GM18519 (cell line): ENCODE measurements around the gene FABP1.

Experiments
- ATAC-seq: cut with Tn5 transposase; IDR thresholded peaks from one replicate; pipeline ENCODE4 v1.9.1; 2021; ENCODE audit warnings: mild to moderate bottlenecking, moderate library complexity; ENCODE audit not compliant: unreplicated experiment, low FRiP score

The FABP1 gene

GRCh38 chr2:88116669-88117432 lies 11.0 kb downstream of the FABP1 start:
- no peak for ATAC-seq

DNA sequence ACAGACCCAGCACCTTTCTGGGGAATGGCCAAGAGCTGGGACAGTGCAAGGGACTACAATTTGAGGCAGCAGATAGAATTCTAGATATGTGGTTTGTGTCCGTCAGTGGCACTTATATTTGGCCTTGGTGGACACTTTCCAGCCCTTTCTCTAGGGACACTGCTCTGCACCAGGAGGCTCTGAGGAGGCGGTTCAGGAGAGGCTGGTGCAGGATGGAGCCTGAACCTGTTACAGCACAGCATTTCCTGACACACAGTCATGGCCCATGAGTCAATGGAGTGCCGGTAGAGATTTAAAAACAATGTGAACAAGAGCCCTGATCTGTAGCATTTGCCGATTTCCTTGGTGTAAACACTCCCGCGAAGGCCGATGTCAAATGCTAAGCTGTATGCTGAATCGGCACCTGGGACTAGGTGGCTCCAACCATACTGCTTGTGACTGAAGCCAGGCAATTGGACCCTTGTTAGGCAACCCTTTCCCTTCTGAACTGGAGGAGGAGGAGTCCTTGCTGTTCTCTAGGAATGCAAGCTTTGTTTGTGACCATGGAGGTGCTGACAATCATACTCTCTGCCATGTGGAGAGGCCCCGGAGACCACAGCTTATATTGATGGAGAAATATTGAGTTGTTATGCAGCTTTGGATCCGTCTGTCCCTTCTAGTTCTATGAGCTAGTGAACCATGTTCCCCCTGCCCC lies 11.9 kb downstream of the FABP1 start:
- ATAC-seq: no peak

GRCh38 chr2:88114889-88115288 lies 13.0 kb downstream of the FABP1 start:
- no peak for ATAC-seq

DNA sequence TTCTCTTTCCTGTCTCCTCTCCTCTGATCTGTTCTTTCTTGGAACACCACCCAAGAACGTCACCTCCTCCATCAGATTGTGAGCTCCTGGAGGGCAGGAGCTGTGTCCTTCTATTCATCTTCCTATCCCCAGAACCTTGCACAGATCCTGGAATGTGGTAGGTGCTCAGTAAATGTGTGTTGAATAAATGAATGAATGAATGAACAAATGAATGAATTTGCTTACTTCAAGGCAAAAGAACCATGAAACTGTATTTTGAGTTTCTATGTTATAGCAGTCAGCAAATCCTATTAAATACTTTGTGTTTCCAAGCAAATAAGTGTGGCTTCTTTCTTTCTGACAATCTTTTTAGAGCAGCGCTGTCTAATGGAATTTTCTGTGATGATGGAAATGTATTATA lies 14.8 kb downstream of the FABP1 start:
- no peak for ATAC-seq

GRCh38 chr2:88110830-88111229 lies 17.0 kb downstream of the FABP1 start:
- no peak for ATAC-seq

DNA sequence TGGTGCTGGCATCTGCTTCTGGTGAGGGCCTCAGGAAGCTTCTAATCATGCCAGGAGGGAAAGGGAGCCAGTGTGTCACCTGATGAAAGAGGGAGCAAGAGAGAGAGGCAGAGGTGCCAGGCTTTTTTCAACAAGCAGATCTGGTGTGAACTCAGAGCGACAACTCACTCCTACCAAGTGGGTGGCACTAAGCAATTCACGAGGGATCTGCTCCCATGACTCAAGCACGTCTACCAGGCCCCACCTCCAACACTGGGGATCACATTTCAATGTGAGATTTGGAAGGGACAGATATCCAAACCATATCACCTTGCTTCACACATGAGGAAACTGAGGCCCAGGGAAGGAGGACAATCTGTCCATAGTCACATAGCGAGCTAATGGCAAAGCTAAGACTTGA lies 19.1 kb downstream of the FABP1 start:
- ATAC-seq: no peak

DNA sequence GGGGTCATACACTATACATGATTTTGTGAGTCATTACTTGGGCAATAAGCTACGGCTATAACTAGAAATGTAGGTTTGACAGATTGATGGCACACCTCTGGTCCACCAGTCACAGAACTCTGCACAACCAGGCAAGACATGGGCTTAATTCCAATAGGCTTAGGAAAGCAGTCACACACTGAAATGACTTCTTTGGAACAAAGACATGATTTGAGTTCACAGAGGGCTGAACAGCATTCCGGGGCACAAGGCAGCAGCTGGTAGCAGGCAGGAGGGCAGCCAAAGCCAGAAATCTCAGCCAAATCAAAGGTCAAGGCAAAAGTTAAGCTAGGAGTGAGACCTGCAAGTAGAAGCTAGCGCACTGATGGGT lies 27.4 kb downstream of the FABP1 start:
- ATAC-seq: no peak

DNA sequence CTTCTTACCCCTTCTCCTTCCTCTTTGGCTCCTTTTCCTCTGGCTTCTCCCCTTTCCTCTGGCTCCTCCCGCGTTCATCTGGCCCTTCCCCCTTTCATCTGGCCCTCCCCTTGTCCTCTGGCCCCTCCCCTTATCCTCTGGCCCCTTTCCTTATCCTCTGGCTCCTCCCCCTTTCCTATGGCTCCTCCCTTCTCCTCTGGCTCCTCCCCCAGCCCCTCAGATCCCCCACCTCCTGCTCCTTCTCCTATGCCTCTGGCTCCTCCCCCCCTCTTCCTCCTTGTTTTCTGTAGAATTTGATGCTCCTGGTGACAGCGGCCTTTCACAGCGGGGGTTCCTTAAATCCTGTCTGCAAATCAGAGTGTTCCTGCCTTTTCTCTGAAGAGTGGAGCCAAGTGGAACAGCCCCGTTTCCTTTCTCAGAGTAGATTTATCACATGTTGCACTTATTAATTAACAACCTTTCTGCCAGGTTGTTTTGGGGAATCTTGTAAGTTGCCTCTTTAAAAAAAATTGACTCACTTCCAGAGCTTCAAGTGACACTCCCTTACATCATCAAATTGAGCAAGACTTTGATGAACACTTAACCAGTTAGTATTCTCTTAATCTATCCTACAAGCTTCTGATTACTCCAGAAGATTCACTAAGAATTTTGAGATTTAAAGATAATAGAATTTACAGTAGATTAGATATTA lies 27.9 kb downstream of the FABP1 start:
- no peak for ATAC-seq

DNA sequence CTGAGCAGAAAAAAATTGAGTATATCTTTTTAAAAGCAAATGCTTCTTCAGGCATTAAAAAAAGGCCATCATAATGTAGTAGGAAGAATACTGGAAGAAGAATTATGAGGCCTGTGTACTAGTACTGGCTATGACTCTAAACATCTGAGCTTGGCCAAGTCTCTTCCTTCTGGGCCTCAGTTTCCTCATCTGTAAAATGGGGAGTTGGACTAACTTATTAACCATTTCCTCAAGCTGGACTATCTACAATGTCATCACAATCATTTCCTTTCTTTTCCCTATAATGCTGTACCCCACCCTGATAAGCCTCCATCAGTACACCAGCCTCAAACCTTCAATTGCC lies 29.3 kb downstream of the FABP1 start:
- ATAC-seq: no peak

GRCh38 chr2:88097891-88098557 lies 29.8 kb downstream of the FABP1 start:
- no peak for ATAC-seq

DNA sequence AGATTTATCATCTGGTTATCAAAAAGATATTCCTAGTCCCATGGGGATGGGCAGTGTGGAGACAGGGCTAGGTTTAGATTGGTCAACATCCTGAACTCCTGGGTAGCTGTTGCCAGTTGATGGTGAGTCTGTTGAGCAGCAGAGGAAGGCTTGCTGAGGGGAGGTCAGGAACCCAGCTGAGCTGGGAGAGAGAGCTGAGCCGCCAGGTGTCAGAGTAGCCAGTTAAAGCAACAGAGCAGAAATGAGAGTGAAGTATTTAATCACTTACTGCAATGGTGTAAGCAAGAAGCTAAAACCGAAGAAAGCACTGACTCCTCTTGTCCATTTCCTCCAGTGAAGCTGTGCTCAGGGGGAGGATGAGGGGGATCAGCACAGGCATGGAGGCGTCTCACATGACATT lies 30.7 kb downstream of the FABP1 start:
- ATAC-seq: no peak

GRCh38 chr2:88096708-88097107 lies 31.2 kb downstream of the FABP1 start:
- no peak for ATAC-seq

- no peak for ATAC-seq
These were observed 32.8 kb downstream of the FABP1 start for GRCh38 chr2:88095022-88095421.

DNA sequence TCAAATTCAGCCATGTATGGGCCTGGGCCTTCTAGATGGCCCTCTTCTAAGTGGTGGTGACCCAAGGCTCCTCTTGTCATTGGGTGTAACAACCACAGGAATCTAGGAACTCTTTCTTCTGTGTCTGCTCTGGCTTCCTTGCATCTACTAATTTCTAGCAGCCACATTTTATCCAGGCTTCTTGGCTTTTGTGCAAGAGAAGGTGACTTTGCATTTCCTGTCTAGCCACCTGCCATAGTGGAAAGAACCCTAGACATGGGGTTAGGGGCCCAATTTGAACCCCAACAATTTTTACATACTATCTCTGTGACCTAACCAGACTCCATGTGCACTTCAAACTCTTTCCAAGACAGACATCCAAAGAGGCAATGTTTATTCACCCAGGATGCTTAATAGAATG lies 35.1 kb downstream of the FABP1 start:
- ATAC-seq: no peak

DNA sequence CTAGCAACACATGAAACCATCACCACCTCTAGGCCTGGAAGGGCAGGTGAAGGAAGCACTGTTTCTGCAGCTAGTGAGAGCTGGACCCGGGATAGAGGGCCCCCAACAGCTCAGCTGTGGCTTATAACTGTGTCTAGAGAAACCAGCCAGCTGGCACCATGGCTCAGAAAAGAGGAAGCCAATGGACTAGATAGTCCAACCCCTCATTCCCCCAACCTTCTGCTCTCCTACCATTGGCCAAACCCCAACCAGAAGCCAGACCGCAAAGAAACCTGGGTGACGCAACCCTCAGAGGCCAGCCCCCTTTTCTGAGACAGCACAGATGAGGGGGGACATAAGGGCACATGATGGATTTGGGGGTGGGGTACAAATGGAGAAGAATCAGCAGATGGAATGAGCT lies 35.9 kb downstream of the FABP1 start:
- ATAC-seq: no peak

- ATAC-seq: no peak
These were observed 37.2 kb downstream of the FABP1 start for GRCh38 chr2:88090446-88091283.

DNA sequence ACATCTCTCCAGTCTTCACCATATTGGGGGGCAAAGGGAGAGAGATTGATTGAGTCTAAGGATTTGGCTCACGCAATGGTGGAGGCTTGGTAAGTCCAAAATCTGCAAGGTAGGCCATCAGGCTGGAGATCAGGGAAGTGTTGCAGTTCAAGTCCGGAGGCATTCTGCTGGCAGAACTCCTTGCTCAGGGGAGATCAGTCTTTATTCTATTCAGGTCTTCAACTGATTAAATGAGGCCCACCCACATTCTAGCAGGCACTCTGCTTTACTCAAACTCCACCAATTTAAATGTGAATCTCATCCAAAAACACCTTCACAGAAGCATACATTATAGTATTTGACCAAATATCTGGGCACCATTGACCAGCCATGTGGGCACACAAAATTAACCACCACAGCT lies 38.9 kb downstream of the FABP1 start:
- ATAC-seq: no peak

DNA sequence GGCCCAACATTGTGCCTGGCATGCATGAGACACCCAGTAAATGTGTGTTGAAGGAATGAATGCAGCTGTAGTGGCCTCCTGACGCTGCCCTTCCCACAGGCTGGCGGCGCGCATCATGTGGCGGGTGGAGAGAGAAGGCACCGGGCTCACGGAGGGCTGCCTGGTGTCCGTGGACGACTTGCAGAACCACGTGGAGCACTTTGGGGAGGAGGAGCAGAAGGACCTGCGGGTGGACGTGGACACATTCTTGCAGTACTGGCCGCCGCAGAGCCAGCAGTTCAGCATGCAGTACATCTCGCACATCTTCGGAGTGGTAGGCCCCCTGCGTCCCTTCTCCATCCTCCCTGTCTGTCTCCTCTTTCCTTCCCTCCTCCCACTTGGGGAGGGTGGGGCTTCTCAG lies 40.1 kb downstream of the FABP1 start:
- ATAC-seq: no peak

DNA sequence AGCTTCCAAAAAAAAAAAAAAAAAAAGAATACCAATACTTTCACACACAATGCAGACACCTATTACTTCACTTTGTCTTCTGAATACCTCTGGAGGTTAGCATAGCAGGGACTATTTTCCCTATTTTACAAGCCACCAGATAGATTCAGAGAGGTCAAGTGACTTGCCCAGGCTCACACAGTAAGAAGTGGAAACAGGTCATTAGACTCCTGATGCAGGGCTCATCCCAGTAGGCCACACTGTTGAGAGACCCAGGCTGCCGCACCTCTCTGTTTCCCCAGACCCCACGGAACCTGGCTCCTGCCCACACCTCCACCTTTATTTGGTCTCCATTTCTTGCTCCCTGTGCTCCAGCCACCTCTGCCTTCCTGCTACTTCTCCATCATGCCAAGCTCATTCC lies 40.8 kb downstream of the FABP1 start:
- no peak for ATAC-seq

GRCh38 chr2:88086401-88086800 lies 41.5 kb downstream of the FABP1 start:
- no peak for ATAC-seq
